Gastrocnemius medialis (tissue), 4 donors: ENCODE measurements around the gene SIGLECL1. TPM values are rescaled to one million over a fixed set of nuclear protein-coding genes. Genes with fewer than 3 reads are reported as not detected.
"Not testable (repeated sequence)": the region's sequence is repeated elsewhere in the genome, so short reads cannot be mapped to it uniquely, and the experiment has no call there.

Experiments
- ATAC-seq, 2 donors: fragments of 150-250 bp; one replicate each; pipeline ENCODE4 v1.9.1; 2016
- DNase-seq, 2 donors: peaks; one replicate each; pipeline ENCODE4 v3.0.0-alpha.2; 2019
- H3K27ac ChIP-seq, 4 donors: fragments of 200-600 bp; sonication (generic); 1 replicate in 1 of 4; 2 replicates in 3 of 4; pipeline ENCODE4 v1.5.1; 2016 to 2018; ENCODE audit warnings: mild to moderate bottlenecking in 2 of 4, moderate library complexity in 1 of 4
- H3K27me3 ChIP-seq, 3 donors: fragments of 200-600 bp; sonication (generic) in 2 of 3; 1 replicate in 1 of 3; 2 replicates in 2 of 3; pipeline versions ENCODE4 v1.5.1 to v1.6.0; 2016 to 2019; ENCODE audit warnings: mild to moderate bottlenecking in 1 of 3, moderate library complexity in 1 of 3
- H3K36me3 ChIP-seq, 2 donors: fragments of 200-600 bp; sonication (generic) in 1 of 2; one replicate each; pipeline ENCODE4 v1.5.1; 2017 to 2018
- H3K4me1 ChIP-seq, 2 donors: fragments of 200-600 bp; sonication (generic) in 1 of 2; one replicate each; pipeline ENCODE4 v1.5.1; 2016 to 2017; ENCODE audit warnings: mild to moderate bottlenecking in 2 of 2
- H3K4me3 ChIP-seq, 4 donors: fragments of 200-600 bp; sonication (generic) in 3 of 4; 1 replicate in 1 of 4; 2 replicates in 3 of 4; pipeline ENCODE4 v1.5.1; 2016 to 2019; ENCODE audit warnings: mild to moderate bottlenecking in 2 of 4
- H3K9me3 ChIP-seq, 3 donors: fragments of 200-600 bp; sonication (generic) in 2 of 3; 1 replicate in 1 of 3; 2 replicates in 2 of 3; pipeline ENCODE4 v1.5.1; 2016 to 2019
- CTCF ChIP-seq, 5 experiments: fragments of 450-650 bp in 3 of 5; fragments of 200-600 bp in 2 of 5; sonication (generic) in 2 of 5; IDR thresholded peaks in 4 of 5; conservative IDR thresholded peaks in 1 of 5; 1 replicate in 4 of 5; 2 replicates in 1 of 5; pipeline ENCODE4 v1.5.1; 2016 to 2019; ENCODE audit warnings: antibody characterized with exemption in 5 of 5, mild to moderate bottlenecking in 3 of 5, moderate library complexity in 3 of 5
- POLR2A ChIP-seq, 2 donors: fragments of 450-650 bp; IDR thresholded peaks; one replicate each; pipeline ENCODE4 v1.6.1; 2017; ENCODE audit warnings: antibody characterized with exemption in 2 of 2, mild to moderate bottlenecking in 2 of 2, moderate library complexity in 2 of 2
- in situ Hi-C, 4 donors: fragments of 200-750 bp; cut with MboI; loops; one replicate each; pipeline versions ENCODE4 v1.15.0 to v1.8.0; 2017; ENCODE audit warnings: low sequenced_read_pairs in 4 of 4
- intact Hi-C: fragments of 100-400 bp; cut with DNase I; formaldehyde crosslinking; loops from one replicate; pipeline ENCODE4 v1.15.1; 2023; ENCODE audit warnings: low total_unique reads
- total RNA-seq, 4 donors: library from RNA; depleted of rRNA; stranded (reverse); fragments of >200 nt; gene quantifications; one replicate each; pipeline versions ENCODE4 v1.1.0 to v1.2.3, GENCODE V29; 2016

The SIGLECL1 gene
- total RNA-seq, 4 donors from 2014 or later = not detected

GRCh38 chr19:51220996-51221395 lies 29.9 kb upstream of the SIGLECL1 start:
- Histone ChIP-seq H3K9me3 (no peaks in the 10 kb centered on the region), H3K4me3 (no peak overlapping the region), H3K27ac (no peak overlapping the region), H3K36me3 (no peaks in the 10 kb centered on the region), H3K27me3 (no peaks in the 10 kb centered on the region), H3K4me1 (no peaks in the 10 kb centered on the region)
- intact Hi-C loops (no loop called here), in situ Hi-C loops (no loop called here)
- no peak for TF ChIP-seq CTCF (IDR thresholded peaks at IDR 0.05 in 4 of 5, conservative IDR thresholded peaks at IDR 0.05 in 1 of 5)
- TF ChIP-seq POLR2A (IDR thresholded peaks at IDR 0.05) = no peak
- ATAC-seq = no peak
- DNase-seq = no peak

GRCh38 chr19:51224163-51224641 lies 26.7 kb upstream of the SIGLECL1 start:
- no peak overlapping the region for H3K27ac ChIP-seq
- H3K36me3 ChIP-seq = no peaks in the 10 kb centered on the region
- DNase-seq = no peak
- intact Hi-C loops = no loop called here
- no peak overlapping the region for H3K4me3 ChIP-seq
- ATAC-seq = no peak
- in situ Hi-C loops = no loop called here
- H3K27me3 ChIP-seq = no peaks in the 10 kb centered on the region
- H3K4me1 ChIP-seq = no peaks in the 10 kb centered on the region
- TF ChIP-seq CTCF (IDR thresholded peaks at IDR 0.05 in 4 of 5, conservative IDR thresholded peaks at IDR 0.05 in 1 of 5) = no peak
- no peak for TF ChIP-seq POLR2A (IDR thresholded peaks at IDR 0.05)
- H3K9me3 ChIP-seq = no peaks in the 10 kb centered on the region

- H3K27ac ChIP-seq, ATAC-seq, H3K9me3 ChIP-seq, H3K27me3 ChIP-seq, in situ Hi-C loops, intact Hi-C loops, H3K4me1 ChIP-seq, H3K36me3 ChIP-seq: not testable (repeated sequence)
- DNase-seq = peak in 1 of 2 donors; percentile 20
- peak within 1 kb of the TSS in 1 of 4 donors; percentile 27 for H3K4me3 ChIP-seq
Observed at GRCh38 chr19:51224898-51225393, 25.9 kb upstream of the SIGLECL1 start, which contains the start of gene CD33. Gene CD33 (plus strand): TSS chr19:51225080. CDS start chr19:51225119, 39 bp downstream.

GRCh38 chr19:51226067-51226466 lies 24.8 kb upstream of the SIGLECL1 start:
- H3K36me3 ChIP-seq = no peaks in the 10 kb centered on the region
- in situ Hi-C loops = no loop called here
- ATAC-seq = no peak
- H3K27me3 ChIP-seq = no peaks in the 10 kb centered on the region
- intact Hi-C loops = no loop called here
- H3K4me3 ChIP-seq = no peak overlapping the region
- no peak for DNase-seq
- no peaks in the 10 kb centered on the region for H3K9me3 ChIP-seq
- H3K4me1 ChIP-seq = no peaks in the 10 kb centered on the region
- no peak overlapping the region for H3K27ac ChIP-seq
- TF ChIP-seq POLR2A (IDR thresholded peaks at IDR 0.05) (no peak), CTCF (IDR thresholded peaks at IDR 0.05 in 4 of 5, conservative IDR thresholded peaks at IDR 0.05 in 1 of 5) (no peak)

GRCh38 chr19:51227326-51227725 lies 23.6 kb upstream of the SIGLECL1 start:
- ATAC-seq (no peak), DNase-seq (no peak)
- no peaks in the 10 kb centered on the region for H3K4me1 ChIP-seq
- H3K36me3 ChIP-seq = no peaks in the 10 kb centered on the region
- intact Hi-C loops (no loop called here), in situ Hi-C loops (no loop called here)
- no peaks in the 10 kb centered on the region for H3K27me3 ChIP-seq
- TF ChIP-seq CTCF (IDR thresholded peaks at IDR 0.05 in 4 of 5, conservative IDR thresholded peaks at IDR 0.05 in 1 of 5) = no peak
- TF ChIP-seq POLR2A (IDR thresholded peaks at IDR 0.05) = no peak
- H3K27ac ChIP-seq = no peak overlapping the region
- no peaks in the 10 kb centered on the region for H3K9me3 ChIP-seq
- H3K4me3 ChIP-seq = no peak overlapping the region
